NCI-H460 (cell line): ENCODE measurements around the gene S100A12. TPM values are rescaled to one million over a fixed set of nuclear protein-coding genes. Genes with fewer than 3 reads are reported as not detected.

Experiments
- DNase-seq: peaks from one replicate; pipeline ENCODE4 v3.0.0-alpha.2; 2016; ENCODE audit warnings: low read depth; ENCODE audit errors: extremely low read depth
- total RNA-seq: library from RNA; depleted of rRNA; stranded (reverse); fragments of >200 nt; shearing (Covaris generic); gene quantifications from 2 replicates; pipeline ENCODE4 v1.2.3, GENCODE V29; 2014

The S100A12 gene
- total RNA-seq, 1 experiment from 2014 or later = not detected

DNA sequence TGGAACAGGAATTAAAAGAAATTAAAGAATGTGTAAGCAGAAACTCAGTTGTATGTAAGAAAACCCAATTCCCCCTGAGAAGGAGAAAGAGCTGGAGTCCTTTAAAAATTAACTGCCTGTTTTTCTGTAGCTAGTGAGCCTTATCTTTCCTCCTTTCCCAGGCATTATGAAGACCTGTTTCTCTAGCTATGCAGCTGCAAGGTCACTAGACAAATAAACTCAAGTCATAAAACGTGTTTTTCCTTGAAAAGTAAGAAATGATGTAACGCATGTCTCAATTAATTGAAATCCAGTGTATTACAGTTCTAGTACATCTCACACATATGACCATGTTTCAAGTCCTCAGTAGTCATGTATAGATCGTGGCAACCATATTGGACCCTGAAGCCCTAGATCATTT, 5.3 kb downstream of the S100A12 start:
- no peak for DNase-seq

DNA sequence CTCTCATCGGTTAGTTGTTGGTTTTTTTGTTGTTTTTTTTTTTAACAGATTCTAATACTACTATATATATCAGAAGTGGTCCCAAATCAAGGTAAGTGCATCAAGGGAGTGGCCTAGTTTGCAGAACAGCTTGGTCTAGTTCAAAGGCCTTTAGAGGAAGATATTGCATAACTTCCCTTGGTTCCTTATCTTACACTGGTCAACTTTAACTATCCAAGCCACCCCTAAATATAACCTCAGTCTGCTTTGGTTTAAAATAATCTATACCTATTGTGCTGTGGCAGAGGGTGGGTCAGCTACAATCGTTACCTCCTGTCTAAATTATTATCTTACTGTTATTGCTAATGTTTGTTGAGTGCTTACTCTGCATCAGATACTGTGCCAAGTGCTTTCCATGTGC, 6.9 kb downstream of the S100A12 start:
- no peak for DNase-seq

DNA sequence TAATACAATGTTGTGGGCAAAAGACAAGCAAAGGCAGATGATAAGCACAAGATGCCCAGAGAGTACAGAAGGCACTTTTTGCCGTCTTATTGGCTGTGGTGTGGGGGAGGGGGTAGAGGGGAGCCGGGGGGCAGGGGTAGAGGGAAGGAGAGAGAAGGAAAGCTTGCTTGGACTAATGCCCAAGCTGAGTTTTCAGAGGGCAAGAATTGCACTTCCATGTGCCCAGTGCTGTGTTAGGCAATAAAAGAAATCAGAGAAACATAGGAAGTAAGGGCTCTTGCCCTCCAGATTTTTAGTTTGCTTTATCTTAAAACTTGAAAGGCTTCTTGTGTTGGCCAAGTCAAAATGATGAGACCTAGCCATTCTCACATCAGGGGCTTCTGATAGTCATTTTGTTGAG, 8.3 kb downstream of the S100A12 start:
- no peak for DNase-seq

DNA sequence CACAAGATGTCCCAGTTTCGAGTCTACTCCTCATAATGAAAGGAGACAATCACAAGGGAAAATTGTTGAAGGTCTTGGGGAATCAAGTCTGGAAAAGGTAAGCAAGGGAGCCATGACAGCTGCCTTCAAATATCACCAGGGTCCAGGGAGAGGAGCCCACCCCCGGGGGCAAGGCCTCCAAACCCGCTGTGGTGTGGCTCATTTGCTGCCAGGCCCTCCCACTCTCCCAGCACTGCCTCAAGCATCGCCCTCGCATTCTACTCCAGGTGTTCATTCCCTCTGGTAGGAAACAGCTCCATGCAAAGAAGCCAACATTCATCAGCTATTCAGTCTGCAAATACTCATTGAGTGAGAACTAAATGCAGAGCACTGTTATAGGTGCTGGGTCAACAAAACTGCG, 9.2 kb downstream of the S100A12 start:
- DNase-seq = no peak

DNA sequence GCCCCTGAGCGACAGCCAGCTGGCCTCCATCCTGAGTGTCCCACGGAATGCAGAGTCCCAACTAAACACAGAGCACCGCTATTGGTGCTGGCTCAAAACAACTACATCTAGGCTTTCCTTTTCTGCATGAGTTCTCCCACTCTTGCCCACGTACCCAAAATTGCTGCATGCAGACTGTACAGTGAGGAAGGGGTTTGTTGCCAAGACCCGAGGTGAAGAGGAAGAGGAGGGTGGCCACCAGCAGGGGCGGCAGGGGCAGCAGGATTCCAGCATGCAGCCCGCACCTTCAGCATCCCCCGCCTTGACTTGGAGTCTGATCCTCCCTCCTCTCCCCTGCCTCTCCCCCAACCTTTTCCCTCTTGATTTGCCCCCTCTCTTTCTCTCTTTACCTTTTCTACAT, 9.7 kb downstream of the S100A12 start:
- no peak for DNase-seq

DNA sequence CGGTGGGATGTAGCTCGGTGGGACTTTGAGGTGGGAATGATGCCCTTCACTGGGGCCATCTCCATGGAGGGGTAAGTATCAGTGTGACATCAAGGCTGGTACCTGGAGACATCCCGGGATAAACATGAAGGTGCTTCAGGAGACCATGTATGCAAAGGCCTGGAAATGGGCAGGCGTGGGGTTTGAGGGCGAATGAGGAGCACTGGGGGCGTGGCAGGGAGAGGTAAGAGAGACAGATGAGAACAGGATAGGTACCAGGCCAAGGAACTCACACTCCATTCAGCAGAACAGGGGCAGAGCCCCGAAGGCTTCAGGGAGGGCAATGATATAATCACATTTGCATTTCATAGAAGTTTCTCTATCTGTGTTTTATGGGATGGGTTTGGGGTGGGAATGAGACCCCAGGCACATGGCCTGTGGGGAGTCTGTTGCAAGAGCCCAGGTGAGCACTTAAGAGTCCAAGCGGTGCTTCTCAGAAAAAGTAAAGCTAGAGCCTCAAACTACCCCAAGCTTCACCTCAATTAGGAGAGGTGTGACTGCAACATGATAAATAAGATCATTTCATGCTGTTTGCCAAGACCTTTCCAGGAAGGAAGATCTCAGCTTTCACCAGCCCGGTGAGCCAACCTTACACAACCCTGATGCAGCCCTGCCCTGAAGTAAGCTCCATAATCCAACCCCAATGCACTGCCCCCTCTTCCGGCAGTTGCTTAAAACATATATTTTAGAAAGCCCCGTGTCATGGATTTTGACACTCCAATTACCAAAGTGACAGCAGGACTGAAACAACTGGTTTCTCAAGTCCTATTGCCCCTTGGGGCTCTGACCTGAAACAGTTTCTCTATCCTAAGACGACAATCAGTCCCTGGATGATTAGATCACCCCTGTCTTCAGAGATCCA, 10.4 kb downstream of the S100A12 start:
- DNase-seq = no peak

DNA sequence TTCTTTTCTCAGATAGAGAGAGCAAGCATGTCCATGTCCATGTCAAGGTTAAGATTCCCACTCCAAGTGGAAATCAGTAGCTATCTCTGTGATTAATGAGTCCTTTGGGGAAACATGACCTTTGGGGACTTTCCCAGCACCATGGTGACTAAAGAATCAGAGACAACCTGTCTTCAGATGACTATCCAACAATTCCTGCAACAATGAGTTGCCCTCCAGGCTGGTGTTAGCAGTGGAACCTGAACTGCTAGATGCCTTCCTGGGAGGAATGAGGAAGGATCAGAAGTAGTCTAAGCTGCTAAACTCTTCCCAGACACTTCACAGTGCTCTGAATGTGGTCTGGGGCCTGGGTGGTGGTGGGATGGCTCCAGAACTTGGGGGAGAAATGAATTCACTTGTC, 11.3 kb downstream of the S100A12 start:
- no peak for DNase-seq

DNA sequence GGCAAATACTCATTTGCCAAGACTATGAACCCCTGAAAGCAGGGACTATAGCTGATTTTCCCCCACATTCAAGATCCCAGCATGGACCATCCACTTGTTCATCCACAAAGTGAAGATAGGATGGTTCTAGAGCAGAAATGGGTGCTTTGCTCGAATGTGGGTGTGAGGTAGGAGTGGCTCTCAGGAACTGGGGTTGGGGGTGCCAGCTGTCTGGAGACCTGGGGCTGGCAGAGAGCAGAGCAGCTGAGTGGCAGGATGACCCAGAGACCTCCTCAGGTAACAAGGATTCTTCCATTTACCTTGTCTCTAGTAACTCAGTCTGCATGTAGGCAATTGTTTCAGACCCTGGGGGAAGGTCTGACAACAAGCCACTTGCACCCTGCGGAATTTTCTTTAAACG, 11.8 kb downstream of the S100A12 start:
- no peak for DNase-seq

DNA sequence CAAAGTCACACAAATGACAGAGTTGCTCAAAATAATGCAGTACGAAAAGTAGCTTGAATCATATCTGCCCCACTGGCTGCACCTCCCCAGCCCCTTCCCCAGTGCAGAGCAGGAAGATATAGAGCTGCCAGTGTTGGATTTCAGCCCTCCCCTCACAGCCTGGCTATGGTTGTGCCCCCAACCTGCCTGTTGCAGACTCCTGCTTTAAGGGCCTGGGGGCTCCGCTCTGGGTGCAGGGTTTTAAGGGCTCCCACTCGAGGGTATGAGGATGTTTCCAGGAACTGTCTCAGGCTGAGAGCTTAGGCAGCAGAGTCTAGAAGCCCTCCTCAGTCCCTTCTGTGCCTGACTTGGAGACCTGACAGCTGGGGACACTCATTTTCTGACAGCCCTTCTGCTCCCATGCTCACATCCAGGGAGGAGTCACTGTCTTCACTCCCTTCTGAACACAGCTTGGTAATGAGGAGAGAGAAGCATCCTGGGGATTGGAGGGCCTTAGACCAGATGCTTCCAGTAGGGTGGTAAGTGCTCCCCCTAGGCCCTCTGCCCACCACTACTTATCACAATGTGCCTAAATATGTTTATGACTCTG, 13.1 kb downstream of the S100A12 start:
- no peak for DNase-seq

DNA sequence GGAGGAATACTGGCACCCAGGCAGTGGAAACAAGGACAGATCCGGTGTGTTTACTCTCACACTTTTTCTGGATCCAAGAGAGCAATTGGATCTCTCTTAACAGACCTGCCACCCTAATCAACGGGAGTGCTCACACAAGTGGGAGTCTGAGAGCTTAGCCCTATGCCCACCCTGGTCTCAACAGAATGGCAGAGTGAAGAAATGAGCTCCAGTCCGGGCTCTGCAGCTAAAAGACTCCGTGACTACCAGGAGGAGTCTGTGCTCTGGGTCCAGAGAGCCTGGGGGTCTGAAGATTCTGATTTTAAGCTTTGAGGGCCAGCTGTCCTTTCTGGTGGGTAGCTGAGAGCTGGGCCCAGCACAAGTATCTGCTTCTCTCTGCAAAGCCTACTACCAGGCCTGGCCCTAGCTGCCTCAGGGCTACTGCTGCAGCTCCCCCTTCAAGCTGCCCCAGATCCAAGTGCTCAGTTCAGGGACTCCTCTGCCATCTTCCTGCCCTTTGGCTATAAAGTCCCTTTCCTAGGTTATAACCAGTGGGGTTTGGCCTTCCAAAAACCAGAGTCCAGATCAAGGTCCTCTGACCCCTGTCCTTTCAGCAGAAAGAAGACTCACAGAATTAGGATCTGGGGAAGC, 13.8 kb downstream of the S100A12 start:
- no peak for DNase-seq

DNA sequence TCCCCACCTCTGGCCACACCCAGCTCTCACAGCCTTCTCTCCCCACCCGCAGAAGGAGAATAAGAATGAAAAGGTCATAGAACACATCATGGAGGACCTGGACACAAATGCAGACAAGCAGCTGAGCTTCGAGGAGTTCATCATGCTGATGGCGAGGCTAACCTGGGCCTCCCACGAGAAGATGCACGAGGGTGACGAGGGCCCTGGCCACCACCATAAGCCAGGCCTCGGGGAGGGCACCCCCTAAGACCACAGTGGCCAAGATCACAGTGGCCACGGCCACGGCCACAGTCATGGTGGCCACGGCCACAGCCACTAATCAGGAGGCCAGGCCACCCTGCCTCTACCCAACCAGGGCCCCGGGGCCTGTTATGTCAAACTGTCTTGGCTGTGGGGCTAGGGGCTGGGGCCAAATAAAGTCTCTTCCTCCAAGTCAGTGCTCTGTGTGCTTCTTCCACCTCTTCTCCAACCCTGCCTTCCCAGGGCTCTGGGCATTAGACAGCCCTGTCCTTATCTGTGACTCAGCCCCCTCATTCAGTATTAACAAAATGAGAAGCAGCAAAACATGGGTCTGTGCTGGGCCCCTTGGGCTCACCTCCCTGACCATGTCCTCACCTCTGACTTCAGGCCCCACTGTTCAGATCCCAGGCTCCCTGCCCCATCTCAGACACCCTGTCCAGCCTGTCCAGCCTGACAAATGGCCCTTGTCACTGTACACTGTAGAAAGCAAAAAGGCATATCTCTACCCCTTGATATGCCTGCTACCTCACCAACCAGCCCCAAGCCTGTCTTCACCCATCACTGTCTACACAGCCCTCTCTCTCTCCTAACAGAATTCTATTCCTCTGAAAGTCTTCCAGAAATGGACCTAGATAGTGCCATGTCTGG, 14.6 kb downstream of the S100A12 start:
- no peak for DNase-seq

DNA sequence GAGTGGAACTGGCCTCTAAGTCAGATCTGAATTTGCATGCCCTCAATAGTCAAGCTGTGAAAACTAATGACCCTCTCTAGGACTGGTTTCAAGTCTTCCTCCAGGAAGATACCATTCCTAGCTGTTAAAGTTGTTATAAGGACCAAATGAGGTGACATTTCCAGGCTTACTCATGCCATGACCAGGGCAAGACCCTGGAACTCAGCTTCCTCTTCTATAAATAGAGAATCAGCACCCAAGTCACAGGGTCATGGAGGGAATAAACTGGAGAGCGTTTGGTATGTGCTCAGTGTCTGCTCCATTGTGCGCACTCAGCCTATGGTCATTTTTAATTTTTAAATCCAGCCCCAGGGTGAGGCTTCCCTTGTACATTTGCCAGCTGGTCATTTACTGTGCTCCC, 15.2 kb downstream of the S100A12 start:
- no peak for DNase-seq

DNA sequence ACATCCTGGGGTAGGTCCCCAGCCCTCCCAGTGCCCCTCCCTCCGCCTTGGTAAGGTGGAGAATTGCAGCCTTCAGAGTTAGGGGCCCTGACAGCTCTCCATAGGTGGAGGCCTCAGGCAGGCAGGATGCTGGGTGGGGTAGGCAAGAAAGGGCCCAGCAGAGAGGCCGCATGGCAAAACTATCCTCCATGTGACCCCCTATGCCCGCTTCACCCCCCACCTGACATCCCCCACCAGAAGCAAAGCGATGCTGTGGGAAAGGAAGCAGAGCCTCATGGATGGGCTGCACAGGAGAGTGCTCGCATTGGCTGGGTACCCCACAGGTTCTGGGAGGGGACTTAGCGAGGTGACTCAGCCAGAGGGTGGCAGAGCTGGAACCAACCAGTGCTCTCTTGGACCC, 16.2 kb downstream of the S100A12 start:
- DNase-seq = no peak

DNA sequence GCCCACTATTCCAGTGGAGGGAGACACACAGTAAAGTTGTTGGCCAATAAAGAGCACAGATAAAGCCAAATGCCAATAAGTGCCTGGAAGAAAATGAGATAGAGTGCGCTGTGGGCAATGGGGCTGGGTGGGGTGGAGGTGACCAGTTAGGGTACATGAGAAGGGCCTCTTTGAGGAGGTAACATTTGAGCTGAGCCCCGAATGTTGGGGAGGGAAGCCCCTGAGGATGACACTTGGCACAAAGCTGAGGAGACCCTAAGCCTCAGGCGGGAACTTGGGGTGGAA, 16.8 kb downstream of the S100A12 start:
- DNase-seq = no peak

DNA sequence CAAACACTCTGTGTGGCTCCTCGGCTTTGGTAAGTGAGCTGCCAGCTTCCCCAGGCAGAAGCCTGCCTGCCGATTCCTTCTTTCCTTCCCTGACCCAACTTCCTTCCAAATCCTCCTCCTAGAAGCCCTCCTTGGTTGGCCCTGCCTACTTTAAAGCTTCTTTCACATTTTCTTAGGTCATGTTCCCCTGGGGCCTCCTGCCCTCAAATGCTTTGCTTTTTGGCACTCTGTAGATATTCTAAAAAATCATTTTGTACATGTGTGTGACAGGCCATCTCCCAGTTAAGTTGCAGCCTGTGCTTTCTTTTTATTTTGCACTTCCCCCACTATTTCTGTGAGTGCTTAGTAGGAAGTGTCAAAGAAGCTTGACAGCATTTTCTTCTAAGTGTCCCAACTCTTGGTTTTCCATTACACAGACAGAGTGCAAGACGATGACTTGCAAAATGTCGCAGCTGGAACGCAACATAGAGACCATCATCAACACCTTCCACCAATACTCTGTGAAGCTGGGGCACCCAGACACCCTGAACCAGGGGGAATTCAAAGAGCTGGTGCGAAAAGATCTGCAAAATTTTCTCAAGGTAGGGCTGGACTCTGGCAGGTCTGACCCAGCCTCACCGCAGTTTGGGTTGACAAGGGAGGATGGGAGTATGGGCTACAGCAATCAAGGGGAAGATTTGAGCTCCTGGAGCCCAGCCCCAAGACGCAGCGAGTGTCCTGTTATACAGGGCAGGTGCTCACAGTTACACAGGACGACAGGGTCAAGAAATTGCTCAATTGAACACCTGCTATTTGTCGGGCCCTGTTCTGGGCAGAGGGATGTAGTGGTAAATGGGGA, 17.3 kb downstream of the S100A12 start, which contains the start of gene S100A9:
TSS of gene S100A9 (plus strand) at position 2 of the 838 bp plus-strand sequence. CDS start at position 432, 430 bp downstream.
- DNase-seq = no peak

DNA sequence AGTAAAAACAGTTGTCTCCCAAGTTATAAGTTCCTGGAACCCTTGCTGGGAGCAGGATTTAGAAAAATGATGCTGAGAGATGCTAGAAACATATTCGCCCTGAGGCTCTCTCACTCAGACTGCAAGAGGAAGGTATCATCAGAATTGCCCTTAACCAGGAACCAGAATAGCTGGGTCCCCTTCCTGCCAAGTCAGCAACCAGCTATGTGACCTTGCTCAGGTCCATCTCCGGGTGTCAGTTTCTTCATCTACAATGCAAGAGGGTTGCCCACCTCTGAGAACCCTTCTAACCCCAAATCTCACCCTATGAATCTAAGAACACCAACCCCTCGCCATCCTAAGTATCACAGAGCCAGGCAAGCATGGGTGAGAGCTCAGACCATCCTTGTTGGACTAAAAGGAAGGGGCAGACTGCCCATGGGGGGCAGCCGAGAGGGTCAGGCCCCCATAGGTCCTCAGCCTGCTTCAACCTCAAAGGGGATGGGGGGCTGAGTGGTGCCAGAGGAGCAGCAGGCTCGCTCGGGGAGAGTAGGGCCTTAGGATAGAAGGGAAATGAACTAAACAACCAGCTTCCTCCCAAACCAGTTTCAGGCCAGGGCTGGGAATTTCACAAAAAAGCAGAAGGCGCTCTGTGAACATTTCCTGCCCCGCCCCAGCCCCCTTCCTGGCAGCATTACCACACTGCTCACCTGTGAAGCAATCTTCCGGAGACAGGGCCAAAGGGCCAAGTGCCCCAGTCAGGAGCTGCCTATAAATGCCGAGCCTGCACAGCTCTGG, 18.2 kb downstream of the S100A12 start:
- no peak for DNase-seq

DNA sequence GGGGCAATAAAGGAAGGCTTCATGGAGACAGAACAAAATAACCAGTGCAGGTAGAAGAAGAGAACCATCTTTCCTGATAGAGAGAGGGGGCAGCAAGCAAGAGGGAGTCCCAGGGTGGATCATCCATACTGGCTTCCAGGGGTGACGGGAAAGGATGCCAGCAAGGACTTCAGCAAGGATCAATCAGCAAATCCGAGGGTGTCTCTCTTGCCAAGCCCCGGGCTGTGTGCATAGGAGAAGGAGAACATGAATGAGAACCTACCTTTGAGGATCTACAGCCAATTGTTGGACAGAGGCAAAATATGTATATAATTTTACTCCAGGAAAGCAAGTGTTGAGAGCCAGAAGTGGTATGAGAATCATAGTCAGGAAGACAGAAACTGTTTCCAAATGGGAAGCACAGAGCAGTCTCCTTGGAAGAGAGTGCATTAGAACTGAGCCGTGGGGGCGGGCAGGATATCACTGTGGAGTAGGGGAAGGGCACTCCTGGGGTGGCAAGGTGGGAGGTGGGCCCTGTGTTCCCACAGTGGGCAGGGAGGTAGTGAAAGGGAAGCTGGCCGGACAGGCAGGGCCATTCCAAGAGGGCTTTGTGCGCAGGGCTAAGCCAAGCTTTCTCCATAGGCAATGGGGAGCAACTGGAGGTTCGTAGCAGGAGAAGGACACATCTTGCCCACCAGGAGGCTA, 18.9 kb downstream of the S100A12 start:
- no peak for DNase-seq

DNA sequence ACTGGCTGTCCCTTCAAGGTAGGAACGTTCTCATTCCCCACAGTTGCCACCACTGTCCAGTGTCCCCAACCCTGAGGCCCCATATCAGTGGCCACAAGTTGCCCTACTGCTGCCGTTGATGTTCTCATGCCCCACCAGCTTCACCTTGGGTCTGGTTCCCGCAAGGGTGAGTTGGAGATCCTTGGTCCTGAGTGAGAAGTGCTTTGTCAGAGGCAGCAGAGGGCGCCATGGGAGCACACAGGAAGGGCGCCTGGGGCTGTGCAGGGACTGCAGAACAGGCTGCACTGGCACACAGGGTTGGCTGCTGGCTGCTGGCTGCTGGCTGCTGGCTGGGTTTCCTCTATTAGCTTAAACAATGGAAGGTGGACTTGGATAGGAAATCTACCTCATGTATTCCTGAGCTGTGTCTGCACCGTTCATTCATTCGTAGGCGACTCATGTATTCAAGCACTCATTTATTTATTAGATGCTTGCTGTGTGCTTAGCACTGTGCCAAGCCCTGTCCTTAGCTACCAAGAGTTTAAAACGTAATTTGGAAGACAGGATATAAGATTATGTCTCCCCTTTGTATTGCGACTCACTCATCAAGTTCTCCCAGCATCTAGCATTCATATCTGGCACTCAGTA, 19.9 kb downstream of the S100A12 start:
- DNase-seq = peak; percentile 47
